ENCODE measurements around the gene POLR1A.

GRCh38 chr2:86074256-86074655 is 31.4 kb downstream of the POLR1A start:
- TF ChIP-seq, protein P1, sequence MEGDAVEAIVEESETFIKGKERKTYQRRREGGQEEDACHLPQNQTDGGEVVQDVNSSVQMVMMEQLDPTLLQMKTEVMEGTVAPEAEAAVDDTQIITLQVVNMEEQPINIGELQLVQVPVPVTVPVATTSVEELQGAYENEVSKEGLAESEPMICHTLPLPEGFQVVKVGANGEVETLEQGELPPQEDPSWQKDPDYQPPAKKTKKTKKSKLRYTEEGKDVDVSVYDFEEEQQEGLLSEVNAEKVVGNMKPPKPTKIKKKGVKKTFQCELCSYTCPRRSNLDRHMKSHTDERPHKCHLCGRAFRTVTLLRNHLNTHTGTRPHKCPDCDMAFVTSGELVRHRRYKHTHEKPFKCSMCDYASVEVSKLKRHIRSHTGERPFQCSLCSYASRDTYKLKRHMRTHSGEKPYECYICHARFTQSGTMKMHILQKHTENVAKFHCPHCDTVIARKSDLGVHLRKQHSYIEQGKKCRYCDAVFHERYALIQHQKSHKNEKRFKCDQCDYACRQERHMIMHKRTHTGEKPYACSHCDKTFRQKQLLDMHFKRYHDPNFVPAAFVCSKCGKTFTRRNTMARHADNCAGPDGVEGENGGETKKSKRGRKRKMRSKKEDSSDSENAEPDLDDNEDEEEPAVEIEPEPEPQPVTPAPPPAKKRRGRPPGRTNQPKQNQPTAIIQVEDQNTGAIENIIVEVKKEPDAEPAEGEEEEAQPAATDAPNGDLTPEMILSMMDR (IDR thresholded peaks at IDR 0.05), result no peak
- TF ChIP-seq EZH2phosphoT487 (IDR thresholded peaks at IDR 0.05), result no peak
